HG03558 (cell line): ENCODE results near the gene DBH.

Experiments used
- ATAC-seq: cut with Tn5 transposase; IDR thresholded peaks from one replicate; pipeline ENCODE4 v1.9.1; 2021; ENCODE audit warnings: moderate number of reproducible peaks; ENCODE audit not compliant: unreplicated experiment; ENCODE audit errors: extremely low read depth

DBH gene

DNA sequence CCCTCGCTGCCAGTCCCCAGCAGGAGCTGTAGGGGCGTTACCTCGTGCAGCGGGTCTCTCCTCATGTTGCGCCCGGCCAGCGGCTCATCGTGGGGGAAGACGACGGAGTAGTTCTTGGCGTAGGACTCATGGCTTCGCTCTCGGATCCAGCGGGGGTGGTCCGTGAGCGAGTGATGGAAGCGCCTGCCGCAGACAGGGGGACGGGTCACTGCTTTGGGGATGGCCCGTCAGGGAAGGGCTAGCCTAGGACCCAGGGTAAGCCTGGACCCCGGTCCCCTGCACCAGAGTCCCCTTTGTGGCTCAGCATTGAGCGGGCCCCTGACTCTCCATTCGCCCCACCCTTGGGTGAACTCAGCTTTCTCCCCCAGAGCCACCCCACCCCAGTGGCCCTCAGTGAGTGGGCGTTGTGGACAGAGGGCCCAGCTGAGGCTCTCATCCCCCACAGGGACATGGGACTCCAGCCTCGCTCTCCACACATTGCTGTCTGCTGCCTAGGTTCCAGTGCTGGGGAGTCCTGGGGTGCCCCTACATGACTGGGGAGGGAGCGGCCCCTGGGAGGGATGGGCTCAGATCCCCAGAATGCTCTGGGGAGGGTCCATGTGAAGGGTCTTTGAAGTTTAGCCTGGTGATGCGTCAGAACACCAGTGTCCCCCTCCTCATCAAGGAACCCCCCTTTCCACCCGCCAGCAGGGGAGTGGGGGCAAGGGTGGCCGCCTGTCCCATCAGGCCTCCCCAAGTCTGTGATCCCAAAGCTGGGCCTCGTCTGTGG is 72.3 kb downstream of the DBH start:
- ATAC-seq, result no peak
